GM19193 (cell line): ENCODE measurements around the gene SSB.

ENCODE experiments used
- POLR2A ChIP-seq: IDR thresholded peaks from 4 replicates; pipeline ENCODE4 v1.6.1; 2011; ENCODE audit not compliant: insufficient read depth, insufficient read length; ENCODE audit errors: extremely low read depth

SSB gene

DNA sequence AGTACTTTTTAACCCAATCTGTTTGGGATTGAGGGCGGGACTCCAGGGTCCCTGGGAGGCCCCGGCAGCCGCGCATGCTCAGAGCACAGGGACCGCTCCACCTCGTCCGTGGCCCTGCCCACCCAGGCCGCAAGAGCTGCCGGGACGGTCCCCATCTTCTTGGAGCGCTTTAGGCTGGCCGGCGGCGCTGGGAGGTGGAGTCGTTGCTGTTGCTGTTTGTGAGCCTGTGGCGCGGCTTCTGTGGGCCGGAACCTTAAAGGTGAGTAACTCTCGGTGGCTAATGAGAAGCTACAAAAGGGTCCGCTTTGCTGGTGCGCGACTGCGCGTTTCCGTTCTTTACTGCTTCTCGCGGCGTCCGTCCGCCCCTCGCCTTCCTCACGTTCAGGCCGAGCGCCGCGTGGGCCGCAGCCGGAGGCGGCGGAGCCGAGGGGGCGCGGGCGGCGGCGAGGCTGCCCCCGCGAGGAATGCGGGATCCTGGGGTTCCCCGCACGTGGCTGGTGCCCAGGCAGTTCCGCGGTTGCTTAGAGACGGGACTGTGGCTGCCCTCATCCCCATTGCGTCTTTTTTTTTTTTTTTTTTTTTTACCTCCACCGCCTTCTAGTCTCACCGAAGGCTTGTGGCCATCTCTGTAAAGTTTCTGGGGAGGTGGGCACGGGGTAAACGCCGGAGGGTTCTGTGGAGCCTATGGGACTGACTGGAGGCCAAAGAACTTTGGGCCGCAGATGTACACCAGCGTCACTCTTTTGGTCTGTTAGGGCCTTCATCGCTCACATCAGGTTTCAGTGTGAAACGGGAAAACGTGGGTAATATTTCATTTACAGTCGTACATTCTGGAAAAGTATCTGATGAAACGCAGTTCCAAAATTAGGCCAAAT, at the start of gene SSB:
TSS of gene SSB (plus strand) at position 154 of the 875 bp plus-strand sequence. CDS start 2,090 bp downstream, outside the sequence.
- peak; percentile 84 for TF ChIP-seq POLR2A

- no peak for TF ChIP-seq POLR2A
Measured at GRCh38 chr2:169752752-169753151, 45.9 kb upstream of the SSB start.

- no peak for TF ChIP-seq POLR2A
Measured at GRCh38 chr2:169755083-169755870, 43.4 kb upstream of the SSB start.

DNA sequence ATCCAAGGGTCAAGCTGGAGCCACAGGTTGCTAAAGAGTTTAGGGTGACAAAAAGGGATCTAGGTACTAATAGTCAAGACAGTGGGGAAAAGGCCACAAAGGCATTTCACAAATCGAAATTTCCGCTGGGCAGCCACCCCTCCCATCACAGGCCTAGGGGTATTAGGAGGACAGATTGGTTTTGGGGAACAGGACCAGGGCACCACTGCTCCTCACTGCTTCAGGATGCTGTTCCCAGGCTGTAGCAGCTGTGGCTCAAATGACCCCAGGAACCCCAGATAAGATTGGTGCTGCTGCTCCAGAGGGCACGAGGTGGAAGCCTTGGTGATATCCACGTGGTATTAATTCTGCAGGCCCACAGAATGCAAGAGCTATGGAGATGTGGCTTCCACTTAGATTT, 42.3 kb upstream of the SSB start:
- TF ChIP-seq POLR2A = no peak

DNA sequence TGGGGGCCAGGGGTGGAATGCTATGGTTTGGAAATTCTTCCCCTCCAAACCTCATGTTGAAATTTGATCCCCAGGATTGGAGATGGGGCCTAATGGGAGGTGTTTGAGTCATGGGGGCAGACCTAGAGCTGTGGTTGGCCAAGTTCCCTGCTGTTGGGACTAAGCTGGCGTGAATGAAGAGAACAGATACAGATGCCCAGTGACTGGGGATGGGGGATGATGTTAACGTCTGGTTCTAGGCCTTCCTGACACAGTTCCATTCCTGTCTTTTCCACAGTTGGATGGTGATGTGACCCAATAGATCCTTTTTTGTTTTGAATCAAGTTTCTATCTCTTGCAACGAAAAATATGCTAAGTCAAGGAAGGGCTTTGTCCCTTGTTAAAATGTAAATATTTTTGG, 41.3 kb upstream of the SSB start:
- TF ChIP-seq POLR2A = no peak

DNA sequence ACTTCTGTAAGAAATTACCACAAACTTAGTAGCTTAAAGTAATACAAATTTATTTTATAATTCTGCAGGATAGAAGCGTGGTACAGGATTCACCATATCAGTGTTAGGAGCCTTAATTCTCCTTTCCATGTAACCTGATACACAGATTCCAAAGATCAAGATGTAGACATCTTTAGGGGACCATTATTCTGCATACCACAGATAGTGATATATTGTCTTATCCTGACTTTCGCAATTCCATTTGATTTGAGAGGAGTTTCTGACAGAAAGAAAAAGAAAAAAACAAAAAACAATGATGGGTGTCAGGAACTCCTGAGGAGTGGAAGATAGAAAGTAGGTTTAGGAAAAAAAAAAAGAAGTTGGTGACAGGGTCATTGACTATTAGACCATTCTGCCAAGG, 40.9 kb upstream of the SSB start:
- TF ChIP-seq POLR2A = no peak

GRCh38 chr2:169759987-169760386, 38.7 kb upstream of the SSB start:
- no peak for TF ChIP-seq POLR2A

DNA sequence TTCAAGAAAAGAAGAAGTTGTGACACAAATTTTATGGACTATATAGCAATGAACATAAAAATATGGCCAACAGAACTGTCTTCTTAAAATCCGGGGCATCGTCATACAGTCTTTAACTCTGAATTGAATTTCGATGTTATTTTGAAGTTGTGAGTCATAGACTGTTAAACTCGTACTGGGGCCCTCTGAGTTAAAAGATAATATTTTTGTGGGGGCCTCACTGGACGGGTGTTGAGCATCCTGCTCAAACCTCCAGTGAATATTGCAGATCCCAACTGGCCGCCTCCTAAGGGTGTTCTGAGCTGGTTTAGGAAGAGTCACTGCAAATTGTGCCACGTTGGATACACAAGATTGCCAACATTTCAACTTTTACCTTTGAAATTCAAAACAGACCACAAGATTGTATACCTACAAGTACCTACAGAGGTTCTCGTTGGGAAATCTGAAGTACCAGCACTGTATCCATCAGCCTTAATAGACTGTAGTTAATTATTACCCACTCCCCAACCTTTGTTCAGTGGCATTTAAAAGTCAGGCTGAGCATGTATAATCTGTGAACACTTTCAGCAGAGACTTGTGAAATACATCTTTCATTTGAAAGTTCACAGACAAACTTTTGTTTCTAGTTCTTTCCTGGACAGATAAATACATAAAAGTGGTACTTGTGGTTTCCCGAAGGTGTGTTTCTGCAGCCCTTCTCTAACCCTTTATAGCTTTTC, 37.3 kb upstream of the SSB start:
- TF ChIP-seq POLR2A = no peak

- no peak for TF ChIP-seq POLR2A
Measured at GRCh38 chr2:169761970-169762292, 36.7 kb upstream of the SSB start.

GRCh38 chr2:169765523-169765922, 33.1 kb upstream of the SSB start:
- no peak for TF ChIP-seq POLR2A

GRCh38 chr2:169767243-169767888, 31.3 kb upstream of the SSB start:
- TF ChIP-seq POLR2A = no peak

DNA sequence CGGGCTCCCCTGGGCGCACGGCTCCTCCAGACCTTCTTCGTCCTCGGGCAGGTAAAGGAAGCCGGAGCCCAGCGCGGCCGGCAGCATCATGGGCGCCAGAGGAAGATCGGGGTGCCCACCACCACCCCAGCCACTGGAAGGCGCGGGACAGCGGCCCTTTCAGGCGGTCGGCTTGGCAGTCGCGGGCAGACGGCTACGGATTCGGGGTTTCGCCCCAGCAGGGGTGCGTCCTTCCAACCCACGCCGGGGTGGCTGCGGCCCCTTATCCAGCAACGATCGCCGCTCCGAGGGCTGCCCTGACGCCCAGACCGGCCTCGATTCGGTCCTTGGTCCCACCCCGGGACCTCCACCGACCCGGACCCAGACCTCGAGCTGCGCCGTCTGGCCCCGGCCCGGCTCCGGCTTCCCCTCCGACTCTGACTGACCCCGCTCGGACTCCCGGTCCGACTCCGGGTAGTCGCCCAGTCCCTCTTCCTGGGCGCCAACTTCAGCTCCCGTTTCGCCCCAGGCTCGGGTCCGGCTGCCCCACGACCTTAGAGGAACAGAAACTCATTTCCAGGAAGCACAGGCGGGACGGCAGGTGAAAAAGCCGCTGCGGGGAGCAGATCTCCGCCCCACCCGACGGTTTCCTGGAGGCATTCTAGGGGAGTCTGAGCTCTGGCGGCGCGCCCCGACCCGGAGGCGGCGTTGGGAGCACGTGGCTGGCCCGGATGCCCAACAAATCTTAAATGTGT, 30.2 kb upstream of the SSB start:
- TF ChIP-seq POLR2A = no peak

- no peak for TF ChIP-seq POLR2A
Measured at GRCh38 chr2:169771021-169771420, 27.6 kb upstream of the SSB start.

DNA sequence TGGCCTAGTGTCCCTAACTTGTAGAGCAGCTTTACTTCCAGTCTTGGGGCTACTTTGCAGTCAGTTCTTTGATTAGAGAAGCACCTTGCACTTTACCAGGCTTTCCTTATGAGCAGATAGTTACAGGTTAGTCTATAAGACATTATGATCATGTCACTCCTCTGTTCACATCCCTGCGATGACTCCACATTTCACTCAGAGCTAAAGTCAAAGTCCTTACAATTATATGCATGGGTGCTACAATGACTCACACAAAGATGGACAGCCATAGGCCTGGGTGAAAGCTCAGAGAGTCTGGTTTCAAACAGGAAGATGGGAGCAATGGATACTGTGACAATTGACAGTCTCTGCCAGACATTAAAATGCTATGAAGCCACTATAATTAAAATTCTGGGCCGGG, 27.1 kb upstream of the SSB start:
- no peak for TF ChIP-seq POLR2A

GRCh38 chr2:169772651-169773050, 26.0 kb upstream of the SSB start:
- TF ChIP-seq POLR2A = no peak

DNA sequence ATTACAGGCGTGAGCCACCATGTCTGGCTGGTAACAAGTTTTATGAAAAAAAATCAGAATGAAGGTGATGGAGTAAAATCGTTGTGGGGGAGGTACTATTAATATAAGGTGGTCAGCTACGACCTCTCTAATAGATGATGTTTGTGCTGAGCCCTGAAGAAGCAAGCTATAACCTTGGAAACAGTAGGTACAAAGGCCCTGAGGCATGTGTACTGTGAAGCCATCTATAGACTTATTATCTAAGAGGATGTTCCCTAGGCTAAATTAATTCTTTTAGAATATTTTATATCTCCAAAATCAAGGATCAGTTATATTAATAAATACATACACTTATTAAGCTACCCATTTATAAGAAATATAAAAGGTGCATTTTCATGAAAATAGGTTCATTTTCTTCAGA, 23.3 kb upstream of the SSB start:
- no peak for TF ChIP-seq POLR2A
